Tibial artery (tissue), 4 donors: ENCODE data around the gene AMBP.
A peak's percentile ranks its signal among the peaks of the same experiment; 100 is the strongest.

ENCODE experiments used
- DNase-seq, 2 donors: peaks; one replicate each; pipeline ENCODE4 v3.0.0-alpha.2; 2019
- H3K27ac ChIP-seq, 2 donors: fragments of 200-600 bp; sonication (generic) in 1 of 2; 1 replicate in 1 of 2; 2 replicates in 1 of 2; pipeline ENCODE4 v1.5.1; 2018 to 2019; ENCODE audit warnings: mild to moderate bottlenecking in 1 of 2
- H3K27me3 ChIP-seq, 2 donors: fragments of 200-600 bp; sonication (generic) in 1 of 2; one replicate each; pipeline versions ENCODE4 v1.5.1 to v1.6.0; 2016 to 2019
- H3K36me3 ChIP-seq, 3 donors: fragments of 200-600 bp; sonication (generic) in 2 of 3; one replicate each; pipeline ENCODE4 v1.5.1; 2016 to 2019; ENCODE audit warnings: mild to moderate bottlenecking in 2 of 3
- H3K4me1 ChIP-seq, 4 donors: fragments of 200-600 bp; sonication (generic) in 2 of 4; 1 replicate in 3 of 4; 2 replicates in 1 of 4; pipeline ENCODE4 v1.5.1; 2016 to 2019
- H3K4me3 ChIP-seq, 2 donors: fragments of 200-600 bp; sonication (generic) in 1 of 2; 1 replicate in 1 of 2; 2 replicates in 1 of 2; pipeline ENCODE4 v1.5.1; 2018 to 2019; ENCODE audit warnings: mild to moderate bottlenecking in 2 of 2
- H3K9me3 ChIP-seq, 3 donors: fragments of 200-600 bp; sonication (generic) in 1 of 3; one replicate each; pipeline ENCODE4 v1.5.1; 2016 to 2019
- CTCF ChIP-seq, 2 experiments: fragments of 200-600 bp in 1 of 2; fragments of 450-650 bp in 1 of 2; IDR thresholded peaks; one replicate each; pipeline ENCODE4 v1.5.1; 2017 to 2019; ENCODE audit warnings: antibody characterized with exemption in 2 of 2, mild to moderate bottlenecking in 1 of 2, moderate library complexity in 1 of 2
- intact Hi-C: fragments of 100-400 bp; cut with DNase I; formaldehyde crosslinking; loops from one replicate; pipeline ENCODE4 v1.15.0; 2023; ENCODE audit warnings: low total_unique reads

The AMBP gene

DNA sequence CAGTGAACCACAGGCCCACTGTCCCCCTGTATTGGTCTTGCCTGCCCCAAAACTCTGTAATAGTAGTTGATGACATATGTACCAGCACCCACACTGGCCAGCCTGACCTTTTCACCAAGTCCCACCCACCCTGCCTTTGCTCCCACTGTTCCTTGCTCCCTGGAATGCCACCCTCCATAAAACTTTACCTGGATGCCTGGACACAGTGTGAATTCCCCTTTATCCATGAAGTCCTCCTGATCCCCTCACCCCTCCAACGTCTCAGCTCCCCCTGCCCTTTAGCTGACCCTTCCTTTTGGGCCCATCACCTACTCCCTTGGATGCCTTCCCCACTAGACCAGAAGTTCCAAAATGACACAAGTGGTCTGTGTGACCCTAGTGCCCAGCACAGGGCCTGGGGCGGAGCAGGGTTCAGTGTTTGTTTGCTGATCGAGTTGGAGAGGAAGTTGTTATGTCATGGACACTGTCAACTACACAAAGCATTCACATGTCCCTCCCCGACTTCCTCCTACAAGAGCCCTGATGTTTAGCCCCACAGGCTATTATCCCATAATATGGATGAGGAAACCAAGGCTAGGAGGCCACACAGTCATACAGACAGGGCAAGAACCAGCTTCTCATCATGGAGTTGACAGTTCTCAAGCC is 16.1 kb downstream of the AMBP start:
- TF ChIP-seq CTCF (IDR thresholded peaks at IDR 0.05): no peak
- Histone ChIP-seq H3K36me3 (no peaks in the 10 kb centered on the region), H3K4me1 (peaks cover 0 to 26% (median 20%) of the 10 kb centered on the region in 4 donors), H3K4me3 (no peak overlapping the region), H3K27ac (no peak overlapping the region), H3K9me3 (no peaks in the 10 kb centered on the region), H3K27me3 (no peaks in the 10 kb centered on the region)
- peak in 1 of 2 donors; percentile 43 for DNase-seq
- intact Hi-C loops: no loop called here

DNA sequence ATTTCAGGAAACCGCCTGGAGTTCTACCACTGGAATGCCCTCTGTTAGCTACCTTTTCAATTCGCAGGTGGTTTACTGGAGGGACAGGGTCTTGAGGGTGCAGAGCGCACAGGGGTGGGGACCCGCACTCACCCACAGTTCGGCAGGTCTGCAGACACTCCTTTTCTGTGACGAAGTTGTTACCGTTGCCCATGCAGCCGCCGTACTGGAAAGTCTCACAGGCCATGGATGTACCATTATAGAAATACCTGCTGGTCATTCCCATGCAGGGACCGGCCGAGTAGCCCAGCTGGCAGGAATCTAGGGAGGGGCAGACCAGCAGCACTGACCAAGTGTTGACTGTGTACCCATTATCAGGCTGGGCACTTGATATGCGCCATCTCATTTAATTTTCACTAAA is 16.8 kb downstream of the AMBP start:
- TF ChIP-seq CTCF (IDR thresholded peaks at IDR 0.05): no peak
- peaks cover 0 to 26% (median 20%) of the 10 kb centered on the region in 4 donors for H3K4me1 ChIP-seq
- no peaks in the 10 kb centered on the region for H3K27me3 ChIP-seq
- no peaks in the 10 kb centered on the region for H3K36me3 ChIP-seq
- no peak overlapping the region for H3K27ac ChIP-seq
- intact Hi-C loops: no loop called here
- H3K9me3 ChIP-seq: no peaks in the 10 kb centered on the region
- no peak overlapping the region for H3K4me3 ChIP-seq
- peak in 1 of 2 donors; percentile 48 for DNase-seq

GRCh38 chr9:114060711-114061110 is 17.4 kb downstream of the AMBP start:
- H3K4me3 ChIP-seq: no peak overlapping the region
- H3K36me3 ChIP-seq: no peaks in the 10 kb centered on the region
- peak overlapping the region in 1 of 2 donors; percentile 76 for H3K27ac ChIP-seq
- TF ChIP-seq CTCF (IDR thresholded peaks at IDR 0.05): no peak
- DNase-seq: peak in 1 of 2 donors; percentile 62
- no peaks in the 10 kb centered on the region for H3K27me3 ChIP-seq
- peaks cover 0 to 26% (median 20%) of the 10 kb centered on the region in 4 donors for H3K4me1 ChIP-seq
- intact Hi-C loops: no loop called here
- H3K9me3 ChIP-seq: no peaks in the 10 kb centered on the region

GRCh38 chr9:114060070-114060469 is 18.0 kb downstream of the AMBP start:
- H3K27me3 ChIP-seq: no peaks in the 10 kb centered on the region
- H3K9me3 ChIP-seq: no peaks in the 10 kb centered on the region
- intact Hi-C loops: no loop called here
- H3K36me3 ChIP-seq: no peaks in the 10 kb centered on the region
- peak in 1 of 2 donors; percentile 40 for DNase-seq
- no peak for TF ChIP-seq CTCF (IDR thresholded peaks at IDR 0.05)
- peak overlapping the region; percentile 76 to 82 for H3K27ac ChIP-seq
- peaks cover 0 to 26% (median 20%) of the 10 kb centered on the region in 4 donors for H3K4me1 ChIP-seq
- H3K4me3 ChIP-seq: no peak overlapping the region

DNA sequence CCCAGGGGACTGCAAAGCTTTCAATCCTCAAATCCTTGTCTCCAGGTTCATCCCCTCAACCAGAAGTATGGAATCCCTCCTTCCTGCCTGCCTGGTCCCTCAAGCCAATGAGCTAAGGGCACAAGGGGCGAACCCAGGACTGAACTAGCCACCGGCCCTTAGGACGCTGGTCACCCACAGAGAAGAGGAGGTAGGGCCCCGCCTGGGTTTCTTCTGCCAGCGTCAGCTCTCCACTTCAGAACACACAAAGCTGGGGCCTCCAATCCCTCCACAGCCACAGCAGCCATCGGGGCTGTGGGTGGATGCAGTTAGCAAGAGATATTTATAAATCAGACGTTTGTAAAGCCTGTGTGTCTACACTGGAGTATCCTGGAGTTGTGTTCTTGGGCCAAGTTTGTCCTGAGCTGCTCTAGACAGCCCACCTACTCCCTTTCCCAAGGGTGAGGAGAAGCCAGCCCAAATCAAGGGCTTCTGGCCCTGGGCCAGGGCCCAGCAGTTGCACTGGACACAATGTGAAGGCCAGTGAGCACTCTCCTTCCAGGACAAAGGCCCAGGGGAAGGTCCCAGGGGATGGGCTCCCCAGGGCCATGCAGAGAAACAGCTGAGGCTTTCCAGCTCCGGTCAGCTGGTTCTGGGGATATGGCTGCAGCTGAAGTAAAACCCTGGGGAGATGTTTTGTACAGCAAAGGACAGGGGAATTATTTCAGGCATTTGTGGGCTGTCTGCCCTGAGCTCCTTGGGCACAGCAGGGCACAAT is 18.9 kb downstream of the AMBP start:
- Histone ChIP-seq H3K4me1 (peaks cover 0 to 26% (median 20%) of the 10 kb centered on the region in 4 donors), H3K9me3 (no peaks in the 10 kb centered on the region), H3K27me3 (no peaks in the 10 kb centered on the region), H3K4me3 (no peak overlapping the region), H3K36me3 (no peaks in the 10 kb centered on the region), H3K27ac (peak overlapping the region; percentile 76 to 82)
- DNase-seq: peak; percentile 55 to 88
- no peak for TF ChIP-seq CTCF (IDR thresholded peaks at IDR 0.05)
- intact Hi-C loops: no loop called here
